Measurements from ENCODE around the gene COMMD1.
A peak's percentile ranks its signal among the peaks of the same experiment; 100 is the strongest.
"Not testable (repeated sequence)": the region's sequence is repeated elsewhere in the genome, so short reads cannot be mapped to it uniquely, and the experiment has no call there.

Gene COMMD1

GRCh38 chr2:61905372-61906185 is at the start of gene COMMD1:
Gene COMMD1 (plus strand): TSS chr2:61905674. CDS start chr2:61905679, 5 bp downstream.
- no peaks in the 10 kb centered on the region for H3K36me3 Mint-ChIP-seq

GRCh38 chr2:61857224-61857623 is 48.2 kb upstream of the COMMD1 start:
- peaks cover 22% of the 10 kb centered on the region for H3K4me1 Mint-ChIP-seq
- H3K27ac Mint-ChIP-seq = no peak overlapping the region
- H3K27me3 Mint-ChIP-seq = peaks cover 3% of the 10 kb centered on the region
- peaks cover 2% of the 10 kb centered on the region for H3K9me3 Mint-ChIP-seq
- H3K4me3 Mint-ChIP-seq = no peak overlapping the region
- H3K36me3 Mint-ChIP-seq = peaks cover 6% of the 10 kb centered on the region
- no peak for DNase-seq
- CTCF ChIA-PET = no interaction called here

More at GRCh38 chr2:61905372-61906185, at the start of gene COMMD1:
- H3K27ac Mint-ChIP-seq = peak within 1 kb of the TSS; percentile 67
- no peaks in the 10 kb centered on the region for H3K27me3 Mint-ChIP-seq
- DNase-seq = peak; percentile 88
- no peaks in the 10 kb centered on the region for H3K9me3 Mint-ChIP-seq
- peaks cover 29% of the 10 kb centered on the region for H3K4me1 Mint-ChIP-seq
- H3K4me3 Mint-ChIP-seq = peak within 1 kb of the TSS; percentile 95
- CTCF ChIA-PET = no interaction called here

- H3K4me1 Mint-ChIP-seq = no peaks in the 10 kb centered on the region
- CTCF ChIA-PET = no interaction called here
- H3K4me3 Mint-ChIP-seq = no peak overlapping the region
- peaks cover 3% of the 10 kb centered on the region for H3K27me3 Mint-ChIP-seq
- H3K9me3 Mint-ChIP-seq = peaks cover 2% of the 10 kb centered on the region
- H3K27ac Mint-ChIP-seq = no peak overlapping the region
- DNase-seq = no peak
- H3K36me3 Mint-ChIP-seq = peaks cover 29% of the 10 kb centered on the region
Measured at GRCh38 chr2:61862085-61862484, 43.4 kb upstream of the COMMD1 start.

GRCh38 chr2:61866482-61867089 is 38.9 kb upstream of the COMMD1 start:
- H3K27me3 Mint-ChIP-seq, H3K9me3 Mint-ChIP-seq, CTCF ChIA-PET, DNase-seq, H3K4me1 Mint-ChIP-seq, H3K4me3 Mint-ChIP-seq, H3K27ac Mint-ChIP-seq: not testable (repeated sequence)
- peaks cover 49% of the 10 kb centered on the region for H3K36me3 Mint-ChIP-seq

GRCh38 chr2:61876400-61876799 is 29.1 kb upstream of the COMMD1 start:
- Mint-ChIP-seq H3K4me1 (no peaks in the 10 kb centered on the region), H3K36me3 (peaks cover 50% of the 10 kb centered on the region)
- CTCF ChIA-PET = no interaction called here

GRCh38 chr2:61877571-61878245 is 27.8 kb upstream of the COMMD1 start:
- no peak for DNase-seq
- Mint-ChIP-seq H3K27me3 (no peaks in the 10 kb centered on the region), H3K27ac (no peak overlapping the region), H3K9me3 (no peaks in the 10 kb centered on the region), H3K4me3 (no peak overlapping the region), H3K36me3 (peaks cover 48% of the 10 kb centered on the region), H3K4me1 (no peaks in the 10 kb centered on the region)
- CTCF ChIA-PET = no interaction called here

More at GRCh38 chr2:61876400-61876799, 29.1 kb upstream of the COMMD1 start:
- Mint-ChIP-seq H3K9me3 (no peaks in the 10 kb centered on the region), H3K27me3 (no peaks in the 10 kb centered on the region), H3K27ac (no peak overlapping the region), H3K4me3 (no peak overlapping the region)
- no peak for DNase-seq

GRCh38 chr2:61878761-61879160 is 26.7 kb upstream of the COMMD1 start:
- peaks cover 49% of the 10 kb centered on the region for H3K36me3 Mint-ChIP-seq
- H3K27ac Mint-ChIP-seq = no peak overlapping the region
- no peaks in the 10 kb centered on the region for H3K9me3 Mint-ChIP-seq
- no peak for DNase-seq
- H3K4me1 Mint-ChIP-seq = no peaks in the 10 kb centered on the region
- CTCF ChIA-PET = no interaction called here
- no peak overlapping the region for H3K4me3 Mint-ChIP-seq
- no peaks in the 10 kb centered on the region for H3K27me3 Mint-ChIP-seq

GRCh38 chr2:61879351-61879750 is 26.1 kb upstream of the COMMD1 start:
- H3K36me3 Mint-ChIP-seq = peaks cover 46% of the 10 kb centered on the region
- H3K9me3 Mint-ChIP-seq, H3K4me1 Mint-ChIP-seq, H3K27ac Mint-ChIP-seq, DNase-seq, H3K4me3 Mint-ChIP-seq, H3K27me3 Mint-ChIP-seq, CTCF ChIA-PET: not testable (repeated sequence)

GRCh38 chr2:61882850-61883249 is 22.6 kb upstream of the COMMD1 start:
- H3K4me3 Mint-ChIP-seq = no peak overlapping the region
- H3K36me3 Mint-ChIP-seq = peaks cover 44% of the 10 kb centered on the region
- H3K9me3 Mint-ChIP-seq = no peaks in the 10 kb centered on the region
- H3K4me1 Mint-ChIP-seq = peaks cover 22% of the 10 kb centered on the region
- H3K27me3 Mint-ChIP-seq = no peaks in the 10 kb centered on the region
- DNase-seq = no peak
- CTCF ChIA-PET = interaction anchor here (1.5 kb wide), 1 partner anchor 16 kb away, joined by 3 read pairs; no protein-coding TSS in a partner anchor
- H3K27ac Mint-ChIP-seq = no peak overlapping the region

- H3K36me3 Mint-ChIP-seq = peaks cover 32% of the 10 kb centered on the region
- H3K4me1 Mint-ChIP-seq = peaks cover 29% of the 10 kb centered on the region
- H3K27ac Mint-ChIP-seq = peak overlapping the region; percentile 7
- DNase-seq = no peak
- H3K27me3 Mint-ChIP-seq = peaks cover 4% of the 10 kb centered on the region
- H3K9me3 Mint-ChIP-seq = no peaks in the 10 kb centered on the region
- CTCF ChIA-PET = interaction anchor here (0.6 to 1.5 kb wide), 2 partner anchors 107 to 460 kb away, joined by 3 to 5 read pairs; no protein-coding TSS in a partner anchor
- peak overlapping the region; percentile 98 for H3K4me3 Mint-ChIP-seq
Measured at GRCh38 chr2:61885896-61886603, 19.4 kb upstream of the COMMD1 start.

- Mint-ChIP-seq H3K27ac (peak overlapping the region; percentile 99), H3K4me1 (peaks cover 29% of the 10 kb centered on the region), H3K36me3 (peaks cover 25% of the 10 kb centered on the region), H3K27me3 (peaks cover 4% of the 10 kb centered on the region), H3K4me3 (peak overlapping the region; percentile 98), H3K9me3 (no peaks in the 10 kb centered on the region)
- CTCF ChIA-PET = interaction anchor here (1.5 kb wide), 1 partner anchor 105 kb away, joined by 5 read pairs; no protein-coding TSS in a partner anchor
- peak; percentile 24 for DNase-seq
Measured at GRCh38 chr2:61887717-61888266, 17.7 kb upstream of the COMMD1 start.

- peaks cover 29% of the 10 kb centered on the region for H3K4me1 Mint-ChIP-seq
- H3K36me3 Mint-ChIP-seq = peaks cover 22% of the 10 kb centered on the region
- H3K4me3 Mint-ChIP-seq = peak within 1 kb of the TSS; percentile 98
- peak within 1 kb of the TSS; percentile 99 for H3K27ac Mint-ChIP-seq
- DNase-seq = peak; percentile 88
- H3K27me3 Mint-ChIP-seq = peaks cover 4% of the 10 kb centered on the region
- no peaks in the 10 kb centered on the region for H3K9me3 Mint-ChIP-seq
- CTCF ChIA-PET = interaction anchor here (0.7 to 0.8 kb wide), 2 partner anchors 14 to 34 kb away, joined by 3 read pairs; no protein-coding TSS in a partner anchor
Measured at GRCh38 chr2:61888267-61889055, 17.0 kb upstream of the COMMD1 start, which contains the start of gene CCT4. Gene CCT4 (minus strand): TSS chr2:61888656. CDS start chr2:61888507, 149 bp downstream.

GRCh38 chr2:61898810-61899209 is 6.7 kb upstream of the COMMD1 start:
- no peaks in the 10 kb centered on the region for H3K36me3 Mint-ChIP-seq
- H3K27ac Mint-ChIP-seq = no peak overlapping the region
- DNase-seq = peak; percentile 46
- no peak overlapping the region for H3K4me3 Mint-ChIP-seq
- no peaks in the 10 kb centered on the region for H3K9me3 Mint-ChIP-seq
- CTCF ChIA-PET = interaction anchor here (0.9 to 1.2 kb wide), 2 partner anchors 16 to 18 kb away, joined by 3 read pairs; no protein-coding TSS in a partner anchor
- peaks cover 4% of the 10 kb centered on the region for H3K27me3 Mint-ChIP-seq
- H3K4me1 Mint-ChIP-seq = peaks cover 5% of the 10 kb centered on the region

Data from activated naive CD4-positive, alpha-beta T cell treated with anti-CD3 and anti-CD28 coated beads, Interleukin-2, amount 10 ng/mL, durations not matched to agents 7 days and 5 days (primary cell).